ENCODE results near the gene BCR. TPM values are rescaled to one million over a fixed set of nuclear protein-coding genes. Genes with fewer than 3 reads are reported as not detected.

BCR gene
- total RNA-seq, 1 experiment from 2014 or later: 77.0 TPM

- Histone ChIP-seq H2BK20ac (ENCODE audit: low read depth, low read length, poor library complexity, severe bottlenecking) (no peak overlapping the region), H4K91ac (ENCODE audit: insufficient read length, low read depth, low read length) (no peak overlapping the region), H2BK5ac (ENCODE audit: insufficient read length, low read length) (no peak overlapping the region), H3K23ac (ENCODE audit: insufficient read length, low read depth, low read length) (no peak overlapping the region), H3K4me2 (ENCODE audit: insufficient read depth, insufficient read length, low read length) (no peak overlapping the region), H3K27ac (ENCODE audit: insufficient read length, low read depth, low read length) (no peak overlapping the region), H2BK120ac (ENCODE audit: low read depth, low read length, poor library complexity, severe bottlenecking) (no peak overlapping the region), H3K14ac (ENCODE audit: insufficient read depth, low read length) (no peak overlapping the region), H2AK5ac (ENCODE audit: insufficient read length, low read length) (no peak overlapping the region), H3K56ac (ENCODE audit: insufficient read length, low read depth, low read length) (no peak overlapping the region), H3K4ac (ENCODE audit: low read depth, low read length) (no peak overlapping the region), H2AFZ (ENCODE audit: low read length) (no peak overlapping the region), H3K9ac (ENCODE audit: extremely low read depth, insufficient read length, low read length) (no peak overlapping the region), H3K27me3 (ENCODE audit: insufficient read depth, low read length) (peaks cover 17% of the 10 kb centered on the region), H4K20me1 (ENCODE audit: control insufficient read depth, insufficient read depth, insufficient read length) (no peaks in the 10 kb centered on the region), H3K4me1 (ENCODE audit: insufficient read depth, low read length) (no peaks in the 10 kb centered on the region), H4K8ac (replicated peaks; ENCODE audit: insufficient read length, low read depth, low read length) (no peak overlapping the region), H2BK15ac (ENCODE audit: low read depth, low read length) (no peak overlapping the region), H3K9me3 (ENCODE audit: control insufficient read depth, low read depth, low read length) (no peaks in the 10 kb centered on the region), H3K79me2 (ENCODE audit: insufficient read depth, low read length) (no peaks in the 10 kb centered on the region), H2BK12ac (ENCODE audit: insufficient read length, low read depth, low read length) (no peak overlapping the region), H4K5ac (ENCODE audit: insufficient read length, low read depth, low read length) (no peak overlapping the region), H3K79me1 (ENCODE audit: insufficient read depth, low read depth, low read length, poor library complexity, severe bottlenecking) (no peaks in the 10 kb centered on the region), H3K18ac (ENCODE audit: insufficient read length, low read depth, low read length) (no peak overlapping the region), H3T11ph (ENCODE audit: low read length) (no peak overlapping the region), H3K23me2 (ENCODE audit: insufficient read length, low read depth, low read length, poor library complexity, severe bottlenecking) (no peaks in the 10 kb centered on the region)
- TF ChIP-seq CTCF (conservative IDR thresholded peaks at IDR 0.05): no peak
- H3K4me3 Mint-ChIP-seq: no peak overlapping the region
- no peak for DNase-seq
- peaks cover 97% of the 10 kb centered on the region for H3K27me3 Mint-ChIP-seq (ENCODE audit: low read depth)
- no peak overlapping the region for H3K27ac Mint-ChIP-seq
- no peaks in the 10 kb centered on the region for H3K9me3 Mint-ChIP-seq
- H3K4me1 Mint-ChIP-seq: no peaks in the 10 kb centered on the region
- H3K36me3 Mint-ChIP-seq (ENCODE audit: insufficient read depth in 1 of 3, low read depth in 3 of 3): no peaks in the 10 kb centered on the region; a peak in 1 of 7 replicates
- WGBS (ENCODE audit: extremely low coverage, insufficient read length, low lambda C conversion rate): no CpG with 5 or more reads among the region's 1 CpG
These were observed 173.4 kb downstream of the BCR start for GRCh38 chr22:23353696-23354095.
